H9 (cell line): ENCODE results near the gene MITF. TPM values are rescaled to one million over a fixed set of nuclear protein-coding genes. Genes with fewer than 3 reads are reported as not detected.

Experiments
- DNase-seq: peaks from one replicate; pipeline ENCODE4 v3.0.0-alpha.2; 2017
- H2AFZ ChIP-seq: one replicate; pipeline ENCODE4 v1.6.1; 2013; ENCODE audit warnings: mild to moderate bottlenecking, low read length, control low read depth, moderate library complexity
- H2AK5ac ChIP-seq: 2 replicates; pipeline ENCODE4 v1.6.1; 2013; ENCODE audit warnings: low read length, control low read depth, mixed read lengths; ENCODE audit not compliant: insufficient read length
- H2BK120ac ChIP-seq: one replicate; pipeline ENCODE4 v1.6.1; 2013; ENCODE audit warnings: low read depth, mild to moderate bottlenecking, low read length, control low read depth, inconsistent platforms; ENCODE audit not compliant: poor library complexity, severe bottlenecking
- H2BK12ac ChIP-seq: 2 replicates; pipeline ENCODE4 v1.6.1; 2013; ENCODE audit warnings: low read length, control low read depth, mixed read lengths, low read depth; ENCODE audit not compliant: insufficient read length
- H2BK15ac ChIP-seq: 2 replicates; pipeline ENCODE4 v1.6.1; 2013; ENCODE audit warnings: low read depth, low read length, control low read depth
- H2BK20ac ChIP-seq: one replicate; pipeline ENCODE4 v1.6.1; 2013; ENCODE audit warnings: low read depth, mild to moderate bottlenecking, low read length, control low read depth, inconsistent platforms; ENCODE audit not compliant: poor library complexity, severe bottlenecking
- H2BK5ac ChIP-seq: 2 replicates; pipeline ENCODE4 v1.6.1; 2013; ENCODE audit warnings: low read length, control low read depth, mixed read lengths; ENCODE audit not compliant: insufficient read length
- H3K14ac ChIP-seq: 2 replicates; pipeline ENCODE4 v1.6.1; 2013; ENCODE audit warnings: low read length, control low read depth; ENCODE audit not compliant: insufficient read depth
- H3K18ac ChIP-seq: 2 replicates; pipeline ENCODE4 v1.6.1; 2013; ENCODE audit warnings: low read depth, mild to moderate bottlenecking, mixed read lengths, low read length, control low read depth; ENCODE audit not compliant: insufficient read length
- H3K23ac ChIP-seq: 2 replicates; pipeline ENCODE4 v1.6.1; 2013; ENCODE audit warnings: low read length, control low read depth, mixed read lengths, low read depth; ENCODE audit not compliant: insufficient read length
- H3K23me2 ChIP-seq: 2 replicates; pipeline ENCODE4 v1.6.1; 2013; ENCODE audit warnings: low read depth, mild to moderate bottlenecking, mixed read lengths, low read length, control low read depth; ENCODE audit not compliant: insufficient read length, poor library complexity, severe bottlenecking
- H3K27ac ChIP-seq: 2 replicates; pipeline ENCODE4 v1.5.1; 2013; ENCODE audit warnings: low read length, control low read depth, mixed read lengths, low read depth; ENCODE audit not compliant: insufficient read length
- H3K27me3 ChIP-seq: 2 replicates; pipeline ENCODE4 v1.6.1; 2013; ENCODE audit warnings: low read length, control low read depth, inconsistent platforms; ENCODE audit not compliant: insufficient read depth
- H3K4ac ChIP-seq: 2 replicates; pipeline ENCODE4 v1.6.1; 2013; ENCODE audit warnings: low read depth, mild to moderate bottlenecking, control low read depth, inconsistent platforms, low read length, moderate library complexity
- H3K4me1 ChIP-seq: 2 replicates; pipeline ENCODE4 v1.6.1; 2013; ENCODE audit warnings: low read length, control low read depth, inconsistent platforms; ENCODE audit not compliant: insufficient read depth
- H3K4me2 ChIP-seq: 2 replicates; pipeline ENCODE4 v1.6.1; 2013; ENCODE audit warnings: low read length, control low read depth, mixed read lengths; ENCODE audit not compliant: insufficient read length, insufficient read depth
- H3K56ac ChIP-seq: 2 replicates; pipeline ENCODE4 v1.6.1; 2013; ENCODE audit warnings: low read depth, mild to moderate bottlenecking, mixed read lengths, low read length, control low read depth; ENCODE audit not compliant: insufficient read length
- H3K79me1 ChIP-seq: 2 replicates; pipeline ENCODE4 v1.6.1; 2013; ENCODE audit warnings: low read depth, mild to moderate bottlenecking, moderate library complexity, low read length, control low read depth, inconsistent platforms; ENCODE audit not compliant: insufficient read depth, poor library complexity, severe bottlenecking
- H3K79me2 ChIP-seq: 2 replicates; pipeline ENCODE4 v1.6.1; 2013; ENCODE audit warnings: low read length, control low read depth, inconsistent platforms; ENCODE audit not compliant: insufficient read depth
- H3K9ac ChIP-seq: 2 replicates; pipeline ENCODE4 v1.6.1; 2013; ENCODE audit warnings: low read length, control low read depth, mixed read lengths; ENCODE audit not compliant: insufficient read length; ENCODE audit errors: extremely low read depth
- H3K9me3 ChIP-seq: one replicate; pipeline ENCODE4 v1.6.1; 2013; ENCODE audit warnings: low read depth, low read length, inconsistent platforms; ENCODE audit not compliant: control insufficient read depth
- H3T11ph ChIP-seq: one replicate; pipeline ENCODE4 v1.6.1; 2013; ENCODE audit warnings: mild to moderate bottlenecking, low read length, control low read depth, inconsistent platforms
- H4K20me1 ChIP-seq: one replicate; pipeline ENCODE4 v1.6.1; 2013; ENCODE audit not compliant: control insufficient read depth, insufficient read length, insufficient read depth
- H4K5ac ChIP-seq: 2 replicates; pipeline ENCODE4 v1.6.1; 2013; ENCODE audit warnings: low read depth, mild to moderate bottlenecking, mixed read lengths, low read length, control low read depth; ENCODE audit not compliant: insufficient read length
- H4K8ac ChIP-seq: replicated peaks from 2 replicates; pipeline ENCODE4 v1.6.1; 2013; ENCODE audit warnings: low read length, control low read depth, mixed read lengths, low read depth; ENCODE audit not compliant: insufficient read length
- H4K91ac ChIP-seq: 2 replicates; pipeline ENCODE4 v1.6.1; 2013; ENCODE audit warnings: low read depth, mild to moderate bottlenecking, moderate library complexity, mixed read lengths, low read length, control low read depth; ENCODE audit not compliant: insufficient read length
- H3K27ac Mint-ChIP-seq, 3 experiments: 2 replicates in 2 of 3; 3 replicates in 1 of 3; pipeline ENCODE4 v1.8.0; 2020 to 2021; ENCODE audit warnings: mixed read lengths in 3 of 3, mild to moderate bottlenecking in 1 of 3, moderate library complexity in 1 of 3
- H3K27me3 Mint-ChIP-seq: 2 replicates; pipeline ENCODE4 v1.8.0; 2021; ENCODE audit warnings: low read depth, mild to moderate bottlenecking, moderate library complexity, mixed read lengths
- H3K36me3 Mint-ChIP-seq, 3 experiments: 2 replicates in 2 of 3; 3 replicates in 1 of 3; pipeline ENCODE4 v1.8.0; 2020 to 2021; ENCODE audit warnings: low read depth in 3 of 3, mixed read lengths in 3 of 3; ENCODE audit not compliant: insufficient read depth in 1 of 3
- H3K4me1 Mint-ChIP-seq, 2 experiments: 2 replicates each; pipeline ENCODE4 v1.8.0; 2020; ENCODE audit warnings: mixed read lengths in 2 of 2
- H3K4me3 Mint-ChIP-seq, 2 experiments: 2 replicates in 1 of 2; 3 replicates in 1 of 2; pipeline ENCODE4 v1.8.0; 2020 to 2021; ENCODE audit warnings: mild to moderate bottlenecking in 2 of 2, mixed read lengths in 2 of 2, moderate library complexity in 1 of 2
- H3K9me3 Mint-ChIP-seq, 2 experiments: 2 replicates in 1 of 2; 3 replicates in 1 of 2; pipeline ENCODE4 v1.8.0; 2020; ENCODE audit warnings: mild to moderate bottlenecking in 2 of 2, mixed read lengths in 2 of 2, moderate library complexity in 1 of 2
- CTCF ChIP-seq: fragments of 200-600 bp; sonication (generic); conservative IDR thresholded peaks from 3 replicates; pipeline ENCODE4 v1.8.0; 2021; ENCODE audit warnings: antibody characterized with exemption, mild to moderate bottlenecking
- WGBS: extraction: QIAGEN DNeasy Blood & Tissue Kit; methylation state at CpG from one replicate; pipeline ENCODE4 v1.1.7; 2013; ENCODE audit warnings: missing lambda C conversion rate, low lambda C conversion rate, mixed read lengths; ENCODE audit not compliant: insufficient read length; ENCODE audit errors: extremely low coverage; 5-methylcytosine and 5-hydroxymethylcytosine counted together
- total RNA-seq: library from RNA; stranded (reverse); gene quantifications from 2 replicates; pipeline ENCODE4 v1.2.1, GENCODE V29; 2021

MITF gene
- total RNA-seq, 1 experiment from 2014 or later = 0.81 TPM

DNA sequence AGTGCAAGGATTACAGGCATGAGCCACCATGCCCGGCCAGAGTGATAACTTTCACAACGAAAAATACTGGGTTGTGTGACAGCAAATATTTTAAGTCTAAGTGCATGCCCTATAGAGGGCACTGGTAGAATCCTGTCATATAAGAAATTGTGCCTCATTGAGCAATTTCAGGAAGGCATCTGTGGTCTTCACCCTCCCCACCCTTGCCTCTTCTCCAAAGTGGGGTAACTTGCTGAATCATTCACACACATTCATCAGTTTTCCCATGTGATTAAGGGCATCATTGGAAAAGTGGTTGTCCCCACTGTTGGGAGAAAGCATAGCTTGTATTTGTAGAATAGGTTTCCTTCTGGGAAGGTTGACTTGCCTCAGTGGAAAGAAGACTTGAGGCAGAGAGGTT, 9.2 kb downstream of the MITF start:
- H2BK120ac ChIP-seq = no peak overlapping the region

More for the DNA sequence above, 9.2 kb downstream of the MITF start:
- Histone ChIP-seq H3K56ac (no peak overlapping the region), H3K79me1 (no peaks in the 10 kb centered on the region), H3K27me3 (no peaks in the 10 kb centered on the region), H2AK5ac (no peak overlapping the region), H3K79me2 (no peaks in the 10 kb centered on the region), H3K18ac (no peak overlapping the region), H4K91ac (no peak overlapping the region), H3K9ac (no peak overlapping the region), H3K9me3 (no peaks in the 10 kb centered on the region), H3K4me1 (peaks cover 2% of the 10 kb centered on the region; the same call in 1 of the 2 replicates), H3K4me2 (no peak overlapping the region), H3K23ac (no peak overlapping the region), H3K4ac (no peak overlapping the region), H3T11ph (no peak overlapping the region), H2BK12ac (no peak overlapping the region), H3K23me2 (no peaks in the 10 kb centered on the region), H2BK15ac (no peak overlapping the region), H4K20me1 (no peaks in the 10 kb centered on the region), H3K27ac (no peak overlapping the region), H2BK5ac (no peak overlapping the region), H2AFZ (no peak overlapping the region), H3K14ac (no peak overlapping the region), H2BK20ac (no peak overlapping the region), H4K5ac (no peak overlapping the region), H4K8ac (no peak overlapping the region)
- Mint-ChIP-seq H3K4me3 (no peak overlapping the region), H3K27ac (no peak overlapping the region), H3K36me3 (peaks cover 0 to 6% (median 0%) of the 10 kb centered on the region in 3 experiments; a peak in 2 of 7 replicates), H3K9me3 (peaks cover 2 to 10% of the 10 kb centered on the region in 2 experiments; a peak in 4 of 5 replicates), H3K27me3 (no peaks in the 10 kb centered on the region; the same call in 1 of the 2 replicates), H3K4me1 (peaks cover 3 to 8% of the 10 kb centered on the region in 2 experiments; a peak in 2 of 4 replicates)
- DNase-seq = no peak
- WGBS = no CpG with 5 or more reads among the region's 2 CpGs
- TF ChIP-seq CTCF = no peak
